HepG2 (cell line): Measurements from ENCODE around the gene EIF4G1. TPM values are rescaled to one million over a fixed set of nuclear protein-coding genes. Genes with fewer than 3 reads are reported as not detected.
A peak's percentile ranks its signal among the peaks of the same experiment; 100 is the strongest.

Source experiments
- ATAC-seq: fragments of 200-7000 bp; cut with Tn5 transposase; 3 replicates; pipeline ENCODE4 v1.9.1; 2020; ENCODE audit warnings: mild to moderate bottlenecking, moderate library complexity
- Bru-seq: library from RNA; stranded (reverse); fragments of 400-500 nt; gene quantifications from one replicate; lab custom pipeline; 2021; lab: Mats Ljungman, UMichigan
- BruChase-seq, 2 experiments: library from RNA; stranded (reverse); fragments of 400-500 nt; gene quantifications; one replicate each; lab custom pipeline; 2021; lab: Mats Ljungman, UMichigan
- BruUV-seq: library from RNA; stranded (reverse); fragments of 400-500 nt; replicated peaks from 2 replicates; lab custom pipeline; 2021; lab: Mats Ljungman, UMichigan
- CTCF ChIA-PET: fragments of 300-600 bp; formaldehyde crosslinking; extraction: SDS; loops from one replicate; lab custom pipeline; 2021; ENCODE audit warnings: low total read pairs, inconsistent platforms, low intra/inter-chr PET ratio; lab: Yijun Ruan, JAX
- POLR2A ChIA-PET: fragments of 350-600 bp; sonication (Branson Sonifier 250); formaldehyde crosslinking; loops from one replicate; lab custom pipeline; 2020; ENCODE audit warnings: antibody characterized with exemption, inconsistent platforms; lab: Yijun Ruan, JAX
- DNase-seq: peaks from one replicate; pipeline ENCODE4 v3.0.0-alpha.2; 2015; ENCODE audit warnings: low spot score
- FAIRE-seq: peaks from 3 replicates; lab custom pipeline; 2011; peaks lifted over from hg19 to GRCh38; lab: Jason Lieb, UNC
- H2AFZ ChIP-seq: one replicate; pipeline ENCODE4 v1.6.1; 2011; ENCODE audit warnings: low read length, inconsistent platforms
- H3K27ac ChIP-seq: fragments of 300-600 bp; 3 replicates; pipeline ENCODE4 v1.8.0; 2011; ENCODE audit warnings: mixed run types, mild to moderate bottlenecking, mixed read lengths, low read length, inconsistent platforms; ENCODE audit not compliant: insufficient read depth; ENCODE audit errors: extremely low read length
- H3K27me3 ChIP-seq, 2 experiments: fragments of 200-600 bp in 1 of 2; 2 replicates in 1 of 2; 3 replicates in 1 of 2; pipeline versions ENCODE4 v1.6.0 to v1.8.0; 2011; ENCODE audit warnings: low read length in 2 of 2, mild to moderate bottlenecking in 2 of 2, moderate library complexity in 2 of 2, inconsistent platforms in 1 of 2; ENCODE audit not compliant: insufficient read depth in 2 of 2, control insufficient read depth in 1 of 2
- H3K36me3 ChIP-seq, 2 experiments: fragments of 200-600 bp in 1 of 2; replicated peaks in 1 of 2; 2 replicates in 1 of 2; 3 replicates in 1 of 2; pipeline versions ENCODE4 v1.5.1 to v1.8.0; 2011; ENCODE audit warnings: low read length in 2 of 2, inconsistent platforms in 1 of 2; ENCODE audit not compliant: insufficient read depth in 2 of 2, control insufficient read depth in 1 of 2
- H3K4me1 ChIP-seq: 2 replicates; pipeline ENCODE4 v1.5.1; 2012; ENCODE audit warnings: low read length, inconsistent platforms; ENCODE audit not compliant: insufficient read depth
- H3K4me2 ChIP-seq: 2 replicates; pipeline ENCODE4 v1.6.0; 2011; ENCODE audit warnings: low read depth, low read length, inconsistent platforms
- H3K4me3 ChIP-seq, 3 experiments: fragments of 200-600 bp in 1 of 3; sonication (generic), shearing (Covaris generic) in 1 of 3; replicated peaks in 1 of 3; 2 replicates each; pipeline ENCODE4 v1.5.1; 2011 to 2016; ENCODE audit warnings: low read length in 3 of 3, inconsistent platforms in 2 of 3, low read depth in 2 of 3, mild to moderate bottlenecking in 2 of 3, control low read depth in 1 of 3, mixed read lengths in 1 of 3; ENCODE audit not compliant: insufficient read depth in 1 of 3
- H3K79me2 ChIP-seq: one replicate; pipeline ENCODE4 v1.6.1; 2011; ENCODE audit warnings: low read length, inconsistent platforms; ENCODE audit not compliant: insufficient read depth
- H3K9ac ChIP-seq: 2 replicates; pipeline ENCODE4 v1.6.0; 2011; ENCODE audit warnings: mild to moderate bottlenecking, low read depth, low read length, inconsistent platforms; ENCODE audit not compliant: insufficient read depth
- H3K9me3 ChIP-seq: 2 replicates; pipeline ENCODE4 v1.5.1; 2012; ENCODE audit warnings: mild to moderate bottlenecking, low read length
- H4K20me1 ChIP-seq: 2 replicates; pipeline ENCODE4 v1.6.0; 2011; ENCODE audit warnings: inconsistent platforms, mild to moderate bottlenecking, low read length, moderate library complexity; ENCODE audit not compliant: insufficient read depth
- CHD2 ChIP-seq: IDR thresholded peaks from 2 replicates; pipeline ENCODE4 v1.6.1; 2011; ENCODE audit warnings: low read depth, low read length, improper control_type of control experiment
- GABPA ChIP-seq, 2 experiments: IDR thresholded peaks; 2 replicates each; pipeline ENCODE4 v1.6.1; 2011 to 2016; ENCODE audit warnings: low read depth in 2 of 2, low read length in 1 of 2, missing biosample characterization in 1 of 2, missing genetic modification characterization in 1 of 2
- JUN ChIP-seq: sonication (generic); formaldehyde crosslinking; IDR thresholded peaks from 2 replicates; pipeline ENCODE4 v1.4.0; 2020; ENCODE audit warnings: mild to moderate bottlenecking, missing genetic modification reagents
- NFE2L2 ChIP-seq: fragments of 150-350 bp; IDR thresholded peaks from 2 replicates; pipeline ENCODE4 v1.6.1; 2014; ENCODE audit warnings: low read length
- POGZ ChIP-seq: sonication (generic); formaldehyde crosslinking; IDR thresholded peaks from 2 replicates; pipeline ENCODE4 v1.4.0; 2020; ENCODE audit warnings: mild to moderate bottlenecking, missing genetic modification reagents
- ZNF124 ChIP-seq: sonication (generic); formaldehyde crosslinking; IDR thresholded peaks from 2 replicates; pipeline ENCODE4 v1.4.0; 2020; ENCODE audit warnings: missing genetic modification reagents
- ZNF136 ChIP-seq: sonication (generic); formaldehyde crosslinking; IDR thresholded peaks from 2 replicates; pipeline ENCODE4 v1.8.1; 2022; ENCODE audit warnings: low read depth, mild to moderate bottlenecking, moderate library complexity, missing genetic modification reagents
- ZNF230 ChIP-seq: sonication (generic); formaldehyde crosslinking; IDR thresholded peaks from 2 replicates; pipeline ENCODE4 v1.4.0; 2020; ENCODE audit warnings: mild to moderate bottlenecking, missing genetic modification reagents
- ZNF781 ChIP-seq: sonication (generic); formaldehyde crosslinking; IDR thresholded peaks from 2 replicates; pipeline ENCODE4 v1.5.1; 2020; ENCODE audit warnings: borderline replicate concordance, mild to moderate bottlenecking, missing genetic modification reagents; ENCODE audit errors: not compliant biosample characterization
- WGBS: methylation state at CpG from one replicate; pipeline ENCODE4 v1.1.6; 2017; ENCODE audit warnings: low lambda C conversion rate; 5-methylcytosine and 5-hydroxymethylcytosine counted together
- in situ Hi-C: cut with HindIII; loops from 2 replicates; pipeline ENCODE4 v1.10.0; 2017; ENCODE audit warnings: low pct_unique_long_range_greater_than_20kb; ENCODE audit not compliant: extremely low pct_ligation_motif_present
- intact Hi-C: fragments of 100-400 bp; cut with micrococcal nuclease; formaldehyde crosslinking; loops from one replicate; pipeline ENCODE4 v1.10.0; 2022; ENCODE audit not compliant: unreplicated experiment
- long read RNA-seq, 2 experiments: library from RNA in 1 of 2; library from polyadenylated mRNA in 1 of 2; stranded (forward) in 1 of 2; unstranded in 1 of 2; transcript quantifications; one replicate each; pipeline ENCODE4 v2.0.0, GENCODE V29; 2019 to 2022
- polyA minus RNA-seq, 3 experiments: library from RNA; depleted of rRNA, polyadenylated mRNA; stranded (reverse); fragments of >200 nt; gene quantifications; 2 replicates each; pipeline ENCODE4 v1.2.3, GENCODE V29; 2011; ENCODE audit warnings: low replicate concordance in 1 of 3
- polyA plus RNA-seq, 8 experiments: library from polyadenylated mRNA; depleted of rRNA in 3 of 8; stranded (reverse) in 7 of 8; unstranded in 1 of 8; fragments of >200 nt; fragmentation: Illumina TruSeq in 4 of 8; extraction: Trizol in 4 of 8; gene quantifications; 2 replicates each; pipeline versions ENCODE4 v1.2.1 to v1.2.3, GENCODE V29; 2011 to 2016; ENCODE audit warnings: low read depth in 4 of 8, missing spikeins in 1 of 8, mixed read lengths in 1 of 8; ENCODE audit not compliant: insufficient read depth in 1 of 8
- total RNA-seq, 5 experiments: library from RNA; depleted of rRNA; stranded (reverse); fragments of >200 nt; fragmentation: Illumina TruSeq; extraction: Trizol; gene quantifications; 2 replicates each; pipeline ENCODE4 v1.2.3, GENCODE V29; 2016; ENCODE audit warnings: low read depth in 1 of 5
- TF ChIP-seq, protein P1 (sequence below): IDR thresholded peaks from 2 replicates; pipeline ENCODE4 v1.6.1; 2016; ENCODE audit warnings: low read depth, borderline replicate concordance
- TF ChIP-seq, protein P2 (sequence below): sonication (generic); formaldehyde crosslinking; IDR thresholded peaks from 2 replicates; pipeline ENCODE4 v1.4.0; 2020; ENCODE audit warnings: mild to moderate bottlenecking, missing genetic modification reagents
- TF ChIP-seq, protein P3 (sequence below): sonication (generic); formaldehyde crosslinking; IDR thresholded peaks from 2 replicates; pipeline ENCODE4 v1.4.0; 2020; ENCODE audit warnings: mild to moderate bottlenecking, missing genetic modification reagents

Gene EIF4G1, protein sequence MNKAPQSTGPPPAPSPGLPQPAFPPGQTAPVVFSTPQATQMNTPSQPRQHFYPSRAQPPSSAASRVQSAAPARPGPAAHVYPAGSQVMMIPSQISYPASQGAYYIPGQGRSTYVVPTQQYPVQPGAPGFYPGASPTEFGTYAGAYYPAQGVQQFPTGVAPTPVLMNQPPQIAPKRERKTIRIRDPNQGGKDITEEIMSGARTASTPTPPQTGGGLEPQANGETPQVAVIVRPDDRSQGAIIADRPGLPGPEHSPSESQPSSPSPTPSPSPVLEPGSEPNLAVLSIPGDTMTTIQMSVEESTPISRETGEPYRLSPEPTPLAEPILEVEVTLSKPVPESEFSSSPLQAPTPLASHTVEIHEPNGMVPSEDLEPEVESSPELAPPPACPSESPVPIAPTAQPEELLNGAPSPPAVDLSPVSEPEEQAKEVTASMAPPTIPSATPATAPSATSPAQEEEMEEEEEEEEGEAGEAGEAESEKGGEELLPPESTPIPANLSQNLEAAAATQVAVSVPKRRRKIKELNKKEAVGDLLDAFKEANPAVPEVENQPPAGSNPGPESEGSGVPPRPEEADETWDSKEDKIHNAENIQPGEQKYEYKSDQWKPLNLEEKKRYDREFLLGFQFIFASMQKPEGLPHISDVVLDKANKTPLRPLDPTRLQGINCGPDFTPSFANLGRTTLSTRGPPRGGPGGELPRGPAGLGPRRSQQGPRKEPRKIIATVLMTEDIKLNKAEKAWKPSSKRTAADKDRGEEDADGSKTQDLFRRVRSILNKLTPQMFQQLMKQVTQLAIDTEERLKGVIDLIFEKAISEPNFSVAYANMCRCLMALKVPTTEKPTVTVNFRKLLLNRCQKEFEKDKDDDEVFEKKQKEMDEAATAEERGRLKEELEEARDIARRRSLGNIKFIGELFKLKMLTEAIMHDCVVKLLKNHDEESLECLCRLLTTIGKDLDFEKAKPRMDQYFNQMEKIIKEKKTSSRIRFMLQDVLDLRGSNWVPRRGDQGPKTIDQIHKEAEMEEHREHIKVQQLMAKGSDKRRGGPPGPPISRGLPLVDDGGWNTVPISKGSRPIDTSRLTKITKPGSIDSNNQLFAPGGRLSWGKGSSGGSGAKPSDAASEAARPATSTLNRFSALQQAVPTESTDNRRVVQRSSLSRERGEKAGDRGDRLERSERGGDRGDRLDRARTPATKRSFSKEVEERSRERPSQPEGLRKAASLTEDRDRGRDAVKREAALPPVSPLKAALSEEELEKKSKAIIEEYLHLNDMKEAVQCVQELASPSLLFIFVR (N-terminal part only)
- total RNA-seq (2016; rRNA removed; fragmentation: Illumina TruSeq; extraction: Trizol): 213 and 244 TPM in 2 replicates
- total RNA-seq (2016; cell fraction: cytosol; rRNA removed; fragmentation: Illumina TruSeq; extraction: Trizol; ENCODE audit: low read depth): 19.7 and 27.8 TPM in 2 replicates
- total RNA-seq (2016; cell fraction: insoluble cytoplasmic fraction; rRNA removed; fragmentation: Illumina TruSeq; extraction: Trizol): 208 and 223 TPM in 2 replicates
- 77.1 and 81.4 TPM in 2 replicates for total RNA-seq (2016; cell fraction: membrane; rRNA removed; fragmentation: Illumina TruSeq; extraction: Trizol)
- total RNA-seq (2016; cell fraction: nucleus; rRNA removed; fragmentation: Illumina TruSeq; extraction: Trizol): 163 and 210 TPM in 2 replicates
- polyA plus RNA-seq (2011; rRNA removed): 208 and 228 TPM in 2 replicates
- 139 and 145 TPM in 2 replicates for polyA plus RNA-seq (2011; cell fraction: cytosol; rRNA removed)
- 229 and 287 TPM in 2 replicates for polyA plus RNA-seq (2011; cell fraction: nucleus; rRNA removed)
- 122 and 142 TPM in 2 replicates for polyA plus RNA-seq (2012)
- polyA plus RNA-seq (2016; cell fraction: cytosol; fragmentation: Illumina TruSeq; extraction: Trizol; ENCODE audit: low read depth): 15.3 and 16.7 TPM in 2 replicates
- 217 and 276 TPM in 2 replicates for polyA plus RNA-seq (2016; cell fraction: insoluble cytoplasmic fraction; fragmentation: Illumina TruSeq; extraction: Trizol; ENCODE audit: low read depth)
- 53.0 and 64.3 TPM in 2 replicates for polyA plus RNA-seq (2016; cell fraction: membrane; fragmentation: Illumina TruSeq; extraction: Trizol; ENCODE audit: low read depth)
- polyA plus RNA-seq (2016; cell fraction: nucleus; fragmentation: Illumina TruSeq; extraction: Trizol; ENCODE audit: insufficient read depth, low read depth): 324 and 332 TPM in 2 replicates
- polyA minus RNA-seq (2011; rRNA and poly(A)+ RNA removed; ENCODE audit: low replicate concordance): 348 and 721 TPM in 2 replicates
- polyA minus RNA-seq (2011; cell fraction: cytosol; rRNA and poly(A)+ RNA removed): 122 and 123 TPM in 2 replicates
- 107 and 113 TPM in 2 replicates for polyA minus RNA-seq (2011; cell fraction: nucleus; rRNA and poly(A)+ RNA removed)
- percentile 95 among the genes with signal in this experiment for Bru-seq, nascent RNA
- percentile 99 among the genes with signal in this experiment for BruChase-seq, experiment 1, labeled RNA remaining after a 6-hour chase
- percentile 98 among the genes with signal in this experiment for BruChase-seq, experiment 2, labeled RNA remaining after a 2-hour chase
- long read RNA-seq, experiment 1, full-length matches to known transcripts: 4 of 100 reads
- long read RNA-seq, experiment 1, partial matches to known transcripts: 75 of 100 reads
- long read RNA-seq, experiment 1, other reads (novel, unspliced or antisense): 21 of 100 reads
- long read RNA-seq, experiment 2, full-length matches to known transcripts: 40 of 466 reads
- long read RNA-seq, experiment 2, partial matches to known transcripts: 304 of 466 reads
- long read RNA-seq, experiment 2, other reads (novel, unspliced or antisense): 122 of 466 reads

DNA sequence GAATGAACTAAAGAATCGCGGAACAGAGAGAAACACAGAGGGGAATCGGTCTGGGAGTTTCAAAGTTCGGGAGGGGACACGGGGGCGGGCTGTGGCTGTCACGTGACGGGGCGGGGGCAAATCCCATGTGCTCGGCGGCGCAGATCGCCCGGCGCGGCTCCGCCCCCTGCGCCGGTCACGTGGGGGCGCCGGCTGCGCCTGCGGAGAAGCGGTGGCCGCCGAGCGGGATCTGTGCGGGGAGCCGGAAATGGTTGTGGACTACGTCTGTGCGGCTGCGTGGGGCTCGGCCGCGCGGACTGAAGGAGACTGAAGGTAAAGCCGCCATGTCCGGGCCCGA, at the start of gene EIF4G1:
TSS of gene EIF4G1 (plus strand) at position 244 of the 337 bp plus-strand sequence. CDS start 1,191 bp downstream, outside the sequence.
- peak; percentile 82 for DNase-seq
- 2% methylated on average over 22 of the region's 40 CpGs for WGBS
- Histone ChIP-seq H3K27me3 (no peaks in the 10 kb centered on the region; a peak in 1 of 5 replicates), H3K9me3 (no peaks in the 10 kb centered on the region), H3K4me3 (peak within 1 kb of the TSS; percentile 68 to 93 (median 86)), H3K4me2 (peak within 1 kb of the TSS; percentile 94), H3K79me2 (peaks cover 46% of the 10 kb centered on the region), H3K27ac (peak within 1 kb of the TSS; percentile 91), H3K36me3 (peaks cover 5 to 27% of the 10 kb centered on the region in 2 experiments; a peak in 3 of 5 replicates), H4K20me1 (peaks cover 26% of the 10 kb centered on the region), H3K4me1 (peaks cover 39% of the 10 kb centered on the region), H3K9ac (peak within 1 kb of the TSS; percentile 98), H2AFZ (no peak within 1 kb of the TSS)
- in situ Hi-C loops: no loop called here
- intact Hi-C loops: no loop called here
- FAIRE-seq: peak; percentile 4
- ATAC-seq: peak; percentile 86
- POLR2A ChIA-PET: no interaction called here
- BruUV-seq: no TSS peak
- CTCF ChIA-PET: no interaction called here
- TF ChIP-seq POGZ (CRISPR knock-in tag): no peak
- no peak for TF ChIP-seq JUN
- TF ChIP-seq GABPA (IDR thresholded peaks at IDR 0.05; ENCODE audit: low read depth, low read length): peak; percentile 39
- peak; percentile 72 for TF ChIP-seq GABPA (CRISPR knock-in tag; IDR thresholded peaks at IDR 0.05; ENCODE audit: low read depth)
- TF ChIP-seq NFE2L2: no peak
- TF ChIP-seq, protein P1, sequence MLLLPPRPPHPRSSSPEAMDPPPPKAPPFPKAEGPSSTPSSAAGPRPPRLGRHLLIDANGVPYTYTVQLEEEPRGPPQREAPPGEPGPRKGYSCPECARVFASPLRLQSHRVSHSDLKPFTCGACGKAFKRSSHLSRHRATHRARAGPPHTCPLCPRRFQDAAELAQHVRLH (CRISPR knock-in tag): no peak
- TF ChIP-seq, protein P2, sequence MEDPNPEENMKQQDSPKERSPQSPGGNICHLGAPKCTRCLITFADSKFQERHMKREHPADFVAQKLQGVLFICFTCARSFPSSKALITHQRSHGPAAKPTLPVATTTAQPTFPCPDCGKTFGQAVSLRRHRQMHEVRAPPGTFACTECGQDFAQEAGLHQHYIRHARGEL: no peak
- TF ChIP-seq CHD2: no peak
- TF ChIP-seq ZNF230: no peak
- no peak for TF ChIP-seq ZNF136 (CRISPR knock-in tag)
- TF ChIP-seq ZNF124 (CRISPR knock-in tag): no peak
- TF ChIP-seq ZNF781 (CRISPR knock-in tag): no peak
- TF ChIP-seq, protein P3, sequence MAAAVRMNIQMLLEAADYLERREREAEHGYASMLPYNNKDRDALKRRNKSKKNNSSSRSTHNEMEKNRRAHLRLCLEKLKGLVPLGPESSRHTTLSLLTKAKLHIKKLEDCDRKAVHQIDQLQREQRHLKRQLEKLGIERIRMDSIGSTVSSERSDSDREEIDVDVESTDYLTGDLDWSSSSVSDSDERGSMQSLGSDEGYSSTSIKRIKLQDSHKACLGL (CRISPR knock-in tag): no peak
